HG03045 (cell line): ENCODE measurements around the gene EPHB1.

ENCODE experiments used
- ATAC-seq: cut with Tn5 transposase; IDR thresholded peaks from one replicate; pipeline ENCODE4 v1.9.1; 2021; ENCODE audit warnings: mild to moderate bottlenecking, moderate library complexity; ENCODE audit not compliant: unreplicated experiment

The EPHB1 gene

DNA sequence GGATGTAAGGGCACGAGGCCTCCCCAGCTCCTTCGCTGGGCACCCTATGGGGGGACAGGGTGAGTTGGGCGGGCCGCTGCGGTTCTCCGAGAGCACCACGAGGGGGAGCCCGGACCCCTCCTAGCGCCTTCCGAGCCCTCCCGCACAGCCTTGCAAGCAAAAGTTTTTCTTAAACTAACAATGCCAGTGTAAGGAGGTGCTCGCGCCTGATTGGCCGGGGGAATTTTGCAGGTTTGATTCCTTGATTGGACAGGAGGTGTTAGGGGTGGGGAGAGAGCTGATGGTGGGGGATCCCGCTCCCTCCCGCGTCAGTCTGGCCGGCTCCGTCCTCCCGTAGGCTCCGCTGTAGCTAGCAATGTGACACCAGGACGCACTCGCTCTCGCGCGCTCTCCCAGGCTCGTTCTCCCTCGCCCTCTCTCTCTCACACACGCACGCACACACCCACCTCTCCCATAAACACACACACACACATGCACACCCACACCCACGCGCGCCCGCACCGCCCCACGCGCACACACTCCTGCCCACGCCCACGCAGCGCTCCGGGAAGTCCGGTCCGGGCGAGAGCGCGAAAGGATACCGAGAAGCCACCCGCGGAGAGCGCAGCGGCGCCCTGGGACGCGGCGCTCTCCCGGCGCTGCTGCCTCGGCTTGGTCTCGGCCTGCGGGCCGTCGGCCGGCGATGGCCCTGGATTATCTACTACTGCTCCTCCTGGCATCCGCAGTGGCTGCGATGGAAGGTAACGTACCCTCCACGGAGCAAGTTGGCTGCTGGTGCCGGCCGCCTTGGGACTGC, at the start of gene EPHB1:
Gene EPHB1 (plus strand): TSS at position 311 of the 796 bp plus-strand sequence.
- peak; percentile 74 for ATAC-seq

DNA sequence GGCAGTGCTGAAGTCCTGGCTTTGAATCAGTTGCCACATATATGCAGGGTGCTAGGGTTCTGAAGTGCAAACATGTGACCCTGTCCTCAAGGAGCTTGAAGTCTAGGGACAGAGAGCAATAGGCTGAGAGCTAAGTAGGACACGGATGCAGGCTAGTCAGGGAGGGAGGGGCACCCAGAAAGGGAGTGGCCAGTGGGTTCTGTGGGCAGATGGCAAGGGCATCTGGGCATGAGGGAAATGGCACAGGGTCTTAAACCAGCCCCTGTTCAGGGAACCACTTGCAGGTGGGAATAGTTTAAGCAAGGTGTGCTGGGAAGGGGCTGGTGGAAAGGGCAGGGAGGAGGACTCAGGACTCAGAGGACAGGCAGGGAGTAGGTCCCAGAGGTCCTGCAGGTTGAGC, 46.4 kb upstream of the EPHB1 start:
- ATAC-seq = no peak

DNA sequence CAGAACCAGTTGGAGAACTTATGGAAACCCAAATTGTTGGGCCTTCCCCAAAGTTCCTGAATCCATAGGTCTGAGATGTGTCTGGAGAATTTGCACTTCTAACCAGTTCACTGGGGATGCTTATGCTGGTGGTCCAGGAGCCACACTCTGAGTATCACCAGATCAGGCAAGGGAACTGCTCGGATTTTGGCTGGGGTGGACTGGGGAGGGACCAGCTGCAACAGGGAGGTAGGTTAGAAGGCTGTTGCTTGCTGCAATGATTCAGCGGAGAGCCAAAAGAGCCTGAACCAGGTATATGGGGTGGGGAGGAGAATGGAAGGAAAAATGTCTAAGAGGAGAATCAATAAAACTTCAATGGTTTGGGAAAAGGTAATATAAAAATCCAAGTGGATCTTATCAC, 45.9 kb upstream of the EPHB1 start:
- no peak for ATAC-seq

DNA sequence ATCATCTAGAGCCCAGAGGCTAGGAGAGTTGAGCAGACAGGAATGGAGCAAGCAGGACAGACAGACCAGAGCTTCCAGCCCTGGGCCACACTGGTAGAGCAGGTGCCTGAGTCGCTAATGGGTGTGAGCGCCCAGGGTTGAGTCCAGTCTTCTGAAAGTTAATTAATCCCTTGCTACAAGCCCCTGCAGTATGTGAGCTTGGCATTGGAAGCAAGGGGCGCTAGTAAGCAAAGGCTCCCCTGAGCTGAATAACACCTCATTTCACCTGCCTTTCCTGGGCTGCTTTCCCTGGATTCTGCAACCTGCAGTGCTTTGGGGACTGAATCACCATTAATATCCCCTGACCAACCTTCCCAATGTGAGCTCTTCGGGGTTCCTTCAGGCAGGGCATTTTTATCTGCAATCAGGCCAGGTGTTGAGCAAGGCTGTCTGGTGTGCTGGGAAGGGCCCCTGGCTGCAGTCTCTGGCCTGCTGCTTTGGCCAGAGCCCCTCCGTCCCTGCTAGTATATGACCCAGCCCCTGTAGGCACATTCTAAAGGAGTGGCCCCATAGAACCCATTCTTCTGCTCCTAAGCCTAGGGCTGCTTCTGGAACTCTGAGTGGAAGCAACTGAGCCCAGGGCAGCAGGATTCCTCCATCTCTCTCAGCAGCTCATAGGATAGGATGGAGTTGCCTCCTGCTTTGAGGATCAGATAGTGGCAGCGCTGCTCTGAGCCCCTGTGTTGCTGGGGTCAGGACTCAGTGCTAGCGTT, 45.1 kb upstream of the EPHB1 start:
- ATAC-seq = no peak

DNA sequence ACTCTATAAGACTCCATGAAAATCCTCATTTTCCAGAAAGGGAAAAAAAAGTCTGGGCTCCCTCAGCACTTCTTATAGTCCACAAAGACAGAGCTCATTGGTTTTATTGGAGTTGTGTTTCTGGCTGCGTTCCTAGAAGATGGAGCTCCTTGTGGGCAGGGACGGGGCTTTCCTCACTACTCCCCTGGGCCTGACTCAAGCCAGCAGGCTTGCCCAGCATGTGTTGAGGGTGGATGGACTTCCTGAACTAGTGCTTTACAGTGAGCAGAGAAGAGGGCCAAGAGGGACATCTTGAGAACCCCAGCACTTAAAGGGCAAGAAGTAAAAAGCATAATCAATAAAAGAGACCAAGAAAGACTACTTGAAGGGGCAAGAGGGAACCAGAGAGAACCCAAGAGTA, 43.2 kb upstream of the EPHB1 start:
- ATAC-seq = no peak

DNA sequence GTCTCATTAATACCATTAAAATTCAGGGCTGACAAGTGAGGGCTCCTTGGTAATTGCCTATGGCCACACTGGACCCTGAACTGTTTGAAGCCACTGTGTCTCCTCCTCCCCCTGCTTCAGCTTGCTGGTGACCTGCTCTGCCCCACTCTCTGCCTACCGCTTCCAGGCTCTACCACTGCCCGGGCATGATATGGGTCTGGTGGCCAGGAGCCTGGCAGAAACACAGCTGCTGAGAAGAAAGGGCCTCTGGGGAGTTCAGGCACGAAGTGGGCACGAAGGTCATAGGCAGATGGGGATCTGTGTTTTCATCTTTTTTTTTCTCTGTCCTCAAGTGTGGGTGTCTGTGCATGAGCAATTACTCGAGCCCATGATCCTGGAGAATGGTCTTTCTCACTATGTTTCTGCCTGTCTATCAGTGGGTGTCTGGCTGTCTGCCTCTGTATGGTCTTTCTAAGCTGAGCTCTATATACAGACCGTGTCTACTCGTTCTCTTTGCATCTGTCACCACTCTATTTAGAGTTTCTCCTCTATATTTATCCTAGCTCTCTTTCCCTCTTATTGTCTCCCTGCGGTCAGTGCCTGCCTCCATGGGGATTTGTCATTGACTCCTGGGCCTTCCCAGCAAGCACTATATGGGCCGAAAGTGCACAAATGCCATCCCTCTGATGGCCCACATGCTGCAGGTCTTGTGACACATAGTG, 42.1 kb upstream of the EPHB1 start:
- no peak for ATAC-seq

DNA sequence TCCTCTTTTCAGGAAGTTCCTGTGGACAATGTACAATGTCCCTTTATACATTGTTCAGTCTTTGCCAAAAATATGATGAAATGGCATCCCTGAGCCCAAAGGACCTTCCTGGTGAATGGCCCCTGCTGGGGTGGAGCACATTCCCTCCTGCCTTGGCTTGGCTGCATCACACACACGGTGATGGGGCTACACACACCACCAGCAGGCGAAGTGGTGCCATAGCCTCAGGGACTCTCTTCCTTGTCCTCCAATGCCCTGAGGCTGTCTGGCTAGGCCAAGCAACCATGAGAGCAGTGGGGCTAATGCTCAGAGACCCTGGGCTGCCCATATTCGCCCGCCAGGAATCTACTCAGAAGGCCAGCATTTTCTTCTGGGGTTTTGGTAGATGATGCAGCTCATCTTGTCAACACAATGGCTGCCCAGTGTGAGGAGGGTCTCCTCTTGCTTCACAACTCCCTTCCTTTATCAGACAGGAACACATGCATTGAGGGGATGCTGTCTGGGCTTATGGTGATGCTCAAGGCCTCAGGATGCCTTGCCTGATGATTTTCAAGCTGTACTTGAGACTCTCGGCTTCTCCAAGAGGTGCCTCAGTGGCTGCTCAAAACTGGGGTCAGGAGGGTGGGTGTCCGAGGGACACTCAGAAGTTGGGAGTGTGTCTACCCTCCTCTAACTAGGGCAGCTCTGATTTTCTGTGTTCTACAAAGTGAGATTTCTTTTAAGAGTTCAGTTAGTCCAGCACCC, 40.9 kb upstream of the EPHB1 start:
- no peak for ATAC-seq

DNA sequence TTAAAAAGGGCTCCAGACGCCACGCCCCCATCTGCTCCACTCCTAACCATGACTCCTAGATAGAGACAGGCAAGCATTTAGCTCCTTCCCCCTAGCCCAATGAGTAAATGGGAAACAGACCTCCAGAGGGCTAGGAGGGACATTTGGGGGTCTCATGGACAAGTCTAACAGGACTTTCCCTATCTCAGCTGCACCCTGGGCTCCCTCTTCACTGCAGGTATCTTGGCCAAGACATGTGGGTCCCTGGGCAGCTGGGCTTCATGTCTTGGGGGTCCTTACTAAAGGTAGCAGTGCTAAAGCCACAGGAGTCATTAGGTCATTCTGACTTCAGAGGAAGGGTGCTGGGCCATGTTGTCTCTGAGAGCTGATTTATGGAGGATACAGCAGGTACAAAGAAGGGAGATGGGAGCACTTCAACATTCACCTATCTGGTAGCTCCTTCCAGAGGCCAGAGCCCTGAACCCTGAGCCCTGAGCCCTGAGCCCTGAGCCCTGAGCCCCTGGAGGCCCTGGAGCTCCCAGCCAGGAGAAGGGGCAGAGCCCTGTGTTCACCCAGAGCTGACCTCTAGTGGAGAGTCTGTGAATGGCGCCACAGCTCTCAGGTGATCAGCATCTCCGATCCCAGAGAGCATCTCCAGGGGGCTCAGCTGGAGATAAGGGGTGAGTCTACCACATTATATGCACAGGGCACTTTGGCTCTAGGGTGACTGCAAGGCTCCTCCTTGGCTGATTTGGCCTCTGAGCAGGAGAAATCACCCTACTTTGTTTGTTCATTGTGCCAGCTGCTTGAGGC, 40.1 kb upstream of the EPHB1 start:
- ATAC-seq = peak; percentile 67

DNA sequence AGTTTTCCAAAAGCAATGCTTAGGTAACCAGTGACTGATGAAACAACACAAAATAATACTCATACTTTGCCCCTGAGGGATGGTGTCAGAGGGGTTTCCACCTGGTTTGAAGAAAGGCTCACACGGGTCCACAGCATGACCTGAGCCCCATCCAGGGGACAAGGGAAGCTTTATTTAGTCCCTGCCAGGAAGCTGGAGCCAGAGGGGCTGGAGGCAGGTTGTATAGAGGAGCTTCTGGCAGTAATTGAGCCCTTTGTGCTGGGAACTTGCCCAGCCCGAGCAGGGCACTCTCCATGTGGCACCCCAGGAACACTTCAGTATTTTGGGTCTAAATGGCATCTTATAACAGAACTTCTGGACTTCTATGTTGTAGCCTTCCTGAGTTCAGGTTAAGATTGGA, 39.2 kb upstream of the EPHB1 start:
- ATAC-seq = no peak

DNA sequence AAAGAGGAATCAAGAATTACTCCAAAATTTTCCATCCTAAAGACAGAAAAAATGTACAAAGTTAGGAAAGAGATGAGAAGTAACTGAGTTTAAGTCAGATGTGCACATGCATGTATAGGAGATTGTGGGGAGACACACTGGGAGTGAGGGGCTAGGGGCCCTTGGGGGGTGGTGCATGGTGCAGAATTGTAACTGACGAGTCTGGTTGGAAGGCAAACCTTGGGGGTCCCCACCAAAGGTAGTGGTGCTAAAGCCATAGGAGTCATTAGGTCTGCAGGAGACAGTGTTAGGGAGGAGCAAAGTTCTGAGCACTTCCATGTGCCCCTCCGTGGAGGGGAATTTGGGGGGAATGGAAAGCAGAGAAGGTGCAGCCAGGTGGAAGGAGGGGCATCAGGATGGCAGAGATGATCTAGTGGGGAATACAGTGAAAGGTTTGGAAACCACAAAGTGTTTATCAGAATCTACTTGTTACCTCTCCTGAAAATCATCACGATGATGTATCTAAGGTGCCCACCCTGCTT, 37.5 kb upstream of the EPHB1 start:
- no peak for ATAC-seq

DNA sequence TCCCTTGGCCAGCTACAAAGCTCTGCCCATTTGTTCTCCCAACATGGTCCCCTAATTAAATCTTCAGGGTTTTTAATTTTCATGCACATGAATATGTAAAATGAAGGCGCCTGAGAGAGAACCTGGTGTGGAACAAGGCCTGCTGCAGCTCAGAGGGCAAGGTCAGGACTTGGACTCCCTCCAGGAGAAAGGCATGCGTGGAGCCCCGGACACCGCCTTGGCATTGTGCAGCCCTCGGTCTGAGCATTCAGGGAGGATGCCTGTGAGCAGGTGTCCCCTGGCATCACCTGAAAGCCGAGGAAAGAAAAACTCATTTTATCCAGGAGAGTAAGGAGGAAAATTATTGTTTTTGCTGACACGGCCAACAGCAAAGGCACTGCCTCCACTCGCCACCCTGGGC, 33.8 kb upstream of the EPHB1 start:
- ATAC-seq = no peak

DNA sequence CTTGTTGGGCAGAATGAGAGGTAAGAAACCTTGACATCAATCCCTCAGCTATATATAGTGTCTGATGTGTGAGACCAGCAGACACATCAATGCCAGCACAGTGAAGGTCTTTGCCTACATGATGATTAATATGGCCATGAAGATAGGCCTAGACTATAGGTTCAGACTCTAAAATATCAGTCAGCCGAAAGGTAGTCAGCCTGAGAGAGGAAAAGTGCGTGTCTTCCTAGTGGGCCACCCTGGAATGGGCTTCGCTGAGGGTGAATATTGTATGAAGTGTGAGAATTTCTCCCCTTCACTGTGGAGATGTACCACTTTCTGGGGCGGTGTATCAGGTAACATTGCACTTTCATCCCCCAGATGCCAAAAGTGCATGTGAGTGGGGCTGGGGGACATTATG, 33.0 kb upstream of the EPHB1 start:
- no peak for ATAC-seq

DNA sequence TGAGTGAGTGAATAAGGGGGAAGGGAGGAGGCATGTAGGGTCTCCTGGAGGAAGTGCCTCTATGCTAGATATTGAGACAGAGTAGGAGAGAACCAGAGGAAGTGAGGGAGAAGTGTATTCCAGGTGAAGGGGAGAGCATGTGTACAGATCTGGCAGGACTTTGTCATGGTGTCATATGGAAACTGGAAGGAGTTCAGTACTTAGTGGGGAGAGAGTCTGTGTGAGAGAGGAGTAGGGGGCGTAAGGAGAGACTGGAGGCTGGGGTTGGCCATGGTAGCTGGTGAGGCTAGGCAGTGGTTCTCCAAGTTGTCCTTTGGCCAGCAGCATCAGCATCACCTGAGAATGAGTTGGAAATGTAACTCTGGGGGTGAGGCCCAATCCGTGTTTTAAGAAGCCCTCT, 29.6 kb upstream of the EPHB1 start:
- ATAC-seq = no peak

DNA sequence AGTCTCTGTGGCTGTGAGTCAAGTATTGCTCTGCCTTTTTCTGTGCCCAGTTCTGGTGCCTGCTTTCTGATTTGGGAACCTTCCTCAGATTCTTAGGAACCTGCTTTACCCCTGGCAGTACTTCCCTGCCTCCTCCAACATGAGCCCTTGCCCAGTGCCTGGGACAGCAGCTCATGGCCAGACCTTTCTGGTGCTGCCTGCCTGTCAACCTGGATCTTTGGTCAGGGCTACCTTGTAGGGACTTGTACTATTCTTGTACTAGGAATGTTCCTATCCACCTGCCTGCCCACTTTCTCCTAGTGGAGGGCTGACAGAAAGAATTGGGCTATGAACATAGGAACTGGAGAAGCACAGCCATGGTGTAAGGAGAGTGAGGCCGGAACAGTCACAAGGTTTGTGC, 28.8 kb upstream of the EPHB1 start:
- no peak for ATAC-seq

DNA sequence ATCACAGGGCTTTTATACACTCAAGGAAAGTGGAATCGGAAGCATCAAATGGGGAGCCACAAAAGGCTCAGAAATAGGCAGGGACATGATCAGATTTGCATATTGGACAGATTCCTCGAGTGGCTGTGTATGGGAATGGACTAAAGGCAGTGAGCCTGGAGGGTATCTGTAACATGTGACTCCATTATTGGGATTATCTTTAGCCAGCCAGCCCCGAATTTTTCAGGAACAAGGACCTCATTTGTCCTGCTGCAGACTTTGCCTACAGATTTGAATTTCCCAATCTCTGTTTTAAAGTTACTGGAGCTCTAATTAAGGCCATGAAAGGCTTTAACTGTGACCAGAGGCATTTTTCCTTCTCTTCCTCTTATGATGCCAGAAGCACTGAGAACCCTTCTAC, 26.9 kb upstream of the EPHB1 start:
- ATAC-seq = no peak

DNA sequence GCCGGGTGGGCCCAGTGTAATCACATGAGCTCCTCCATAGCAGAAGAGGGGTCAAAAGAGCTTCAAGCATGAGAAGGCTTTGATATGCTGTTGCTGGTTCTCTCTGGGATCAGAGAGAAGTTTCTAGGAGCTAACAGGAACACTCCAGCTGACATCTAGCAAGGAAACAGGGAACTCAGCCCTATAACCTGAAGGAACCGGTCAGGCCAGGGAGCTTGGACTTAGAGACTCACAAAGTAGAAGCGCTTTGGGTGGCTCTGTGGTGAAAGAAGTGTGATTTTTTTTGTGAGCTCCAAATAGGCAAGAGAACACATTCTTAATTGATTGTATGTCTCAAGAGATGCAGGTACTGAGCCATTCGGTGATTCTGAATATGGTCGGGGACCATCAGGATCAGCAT, 26.2 kb upstream of the EPHB1 start:
- ATAC-seq = no peak

DNA sequence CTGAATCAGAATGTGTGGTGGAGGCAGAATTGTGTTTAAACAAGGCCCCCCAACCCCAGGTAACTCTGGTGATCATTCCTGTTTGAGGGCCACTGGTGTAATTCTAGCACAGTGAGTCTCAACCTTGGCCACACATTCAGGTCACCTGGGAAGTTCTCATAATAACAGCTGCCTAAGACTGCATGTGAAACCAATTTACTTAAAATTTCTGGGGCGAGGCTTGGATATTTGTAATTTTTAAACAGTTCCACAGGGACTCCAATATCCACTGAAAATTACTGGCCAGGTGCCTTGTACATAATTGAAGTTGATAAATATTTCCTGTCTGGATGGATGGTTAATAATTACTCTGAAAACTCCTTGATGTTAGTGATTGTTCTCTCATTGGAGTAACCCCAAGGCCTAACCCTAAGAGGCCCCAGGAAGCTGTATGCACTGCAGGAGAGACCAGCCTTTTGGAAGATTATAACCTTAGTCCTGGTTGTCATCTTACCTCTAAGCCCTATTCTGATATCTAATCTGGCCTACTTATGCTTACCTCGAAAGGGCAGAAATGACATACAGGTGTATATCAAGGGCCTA, 25.7 kb upstream of the EPHB1 start:
- no peak for ATAC-seq

DNA sequence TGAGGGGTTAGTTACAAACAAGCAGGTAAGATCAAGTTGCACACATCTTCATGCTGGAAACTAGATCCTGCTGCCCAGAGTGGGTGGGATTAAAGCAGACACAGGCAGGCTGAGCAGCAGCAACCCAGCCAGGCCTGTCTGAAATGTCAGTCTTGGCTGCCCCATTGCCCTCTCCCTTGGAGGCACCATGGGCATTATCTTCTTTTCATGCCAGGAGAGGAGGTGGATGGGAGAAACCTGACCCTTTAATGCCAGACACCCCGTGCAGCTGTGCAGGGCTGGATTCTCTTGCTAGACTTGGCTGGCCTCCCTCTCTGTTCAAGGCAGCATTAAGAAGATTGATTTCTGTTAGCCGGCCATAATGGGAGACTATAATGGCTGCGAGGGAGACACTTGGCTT, 23.0 kb upstream of the EPHB1 start:
- ATAC-seq = no peak

DNA sequence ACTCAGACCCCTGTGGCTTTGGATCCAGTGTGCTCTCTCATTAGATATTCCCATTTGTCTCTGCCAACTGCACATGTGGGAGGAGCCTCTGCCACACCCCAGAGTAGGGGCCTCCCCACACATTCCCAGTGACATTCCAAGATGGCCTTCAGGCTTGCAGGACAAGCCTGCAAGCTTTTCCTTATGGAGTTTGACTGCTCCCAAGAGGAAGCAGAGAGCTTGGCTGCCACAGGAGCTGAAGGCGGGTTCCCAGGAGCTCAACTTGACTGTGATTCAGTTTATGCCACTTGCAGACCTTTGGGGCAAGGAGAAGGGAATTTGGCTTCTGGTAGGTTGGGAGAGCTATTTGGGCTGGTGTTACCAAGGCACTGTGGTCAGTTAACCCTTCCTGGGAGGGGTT, 22.5 kb upstream of the EPHB1 start:
- no peak for ATAC-seq

DNA sequence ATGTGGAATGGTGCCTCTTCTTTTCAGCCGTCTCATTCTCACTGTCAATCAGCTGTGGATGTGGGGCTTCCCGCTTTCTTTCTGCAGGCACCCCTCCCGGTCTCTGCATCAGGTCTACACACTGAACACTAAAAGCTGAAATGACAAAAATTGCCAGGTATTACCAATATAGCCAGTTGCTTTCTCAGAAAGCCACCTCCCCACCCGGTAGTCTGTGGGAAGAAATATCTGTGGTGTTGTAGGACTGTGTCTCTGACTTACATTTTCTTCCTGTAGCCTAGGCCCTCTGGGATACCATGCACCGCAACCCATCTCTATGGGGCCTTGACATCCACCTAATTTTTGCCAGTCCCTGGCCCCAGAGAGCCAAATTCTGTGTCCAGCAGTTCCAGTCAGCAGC, 19.2 kb upstream of the EPHB1 start:
- ATAC-seq = no peak
